ENCODE data around the gene DLK2.

DLK2 gene

DNA sequence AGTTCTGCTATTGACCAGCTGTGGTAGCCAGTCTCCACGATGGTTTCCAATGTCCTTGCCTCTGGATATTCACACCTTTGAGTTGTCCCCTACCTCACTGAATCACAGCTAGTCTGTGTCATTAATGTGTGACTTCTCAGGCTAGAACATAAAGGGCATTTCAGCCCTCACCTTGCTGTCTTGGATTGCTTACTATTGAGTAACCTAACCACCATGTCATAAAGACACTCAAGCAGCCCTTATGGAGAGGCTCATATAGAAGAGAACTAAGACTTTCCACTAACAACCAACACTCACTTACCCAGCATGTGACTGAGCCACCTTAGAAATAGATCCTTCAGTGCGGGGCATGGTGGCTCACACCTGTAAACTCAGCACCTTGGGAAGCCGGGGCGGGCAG, 47.1 kb downstream of the DLK2 start:
- no peak for TF ChIP-seq FOXP2 (optimal IDR thresholded peaks at IDR 0.05; ENCODE audit: borderline replicate concordance, extremely low read depth, extremely low read length, insufficient read depth)
- no peak for TF ChIP-seq SIN3A (IDR thresholded peaks at IDR 0.05; ENCODE audit: borderline replicate concordance, insufficient read depth, low read length)
- no peak for TF ChIP-seq TAF1 (IDR thresholded peaks at IDR 0.05; ENCODE audit: borderline replicate concordance, insufficient read depth, low read length)
- no peak for TF ChIP-seq POLR2AphosphoS5 (IDR thresholded peaks at IDR 0.05; ENCODE audit: low read depth, low read length)
- TF ChIP-seq, protein P1, sequence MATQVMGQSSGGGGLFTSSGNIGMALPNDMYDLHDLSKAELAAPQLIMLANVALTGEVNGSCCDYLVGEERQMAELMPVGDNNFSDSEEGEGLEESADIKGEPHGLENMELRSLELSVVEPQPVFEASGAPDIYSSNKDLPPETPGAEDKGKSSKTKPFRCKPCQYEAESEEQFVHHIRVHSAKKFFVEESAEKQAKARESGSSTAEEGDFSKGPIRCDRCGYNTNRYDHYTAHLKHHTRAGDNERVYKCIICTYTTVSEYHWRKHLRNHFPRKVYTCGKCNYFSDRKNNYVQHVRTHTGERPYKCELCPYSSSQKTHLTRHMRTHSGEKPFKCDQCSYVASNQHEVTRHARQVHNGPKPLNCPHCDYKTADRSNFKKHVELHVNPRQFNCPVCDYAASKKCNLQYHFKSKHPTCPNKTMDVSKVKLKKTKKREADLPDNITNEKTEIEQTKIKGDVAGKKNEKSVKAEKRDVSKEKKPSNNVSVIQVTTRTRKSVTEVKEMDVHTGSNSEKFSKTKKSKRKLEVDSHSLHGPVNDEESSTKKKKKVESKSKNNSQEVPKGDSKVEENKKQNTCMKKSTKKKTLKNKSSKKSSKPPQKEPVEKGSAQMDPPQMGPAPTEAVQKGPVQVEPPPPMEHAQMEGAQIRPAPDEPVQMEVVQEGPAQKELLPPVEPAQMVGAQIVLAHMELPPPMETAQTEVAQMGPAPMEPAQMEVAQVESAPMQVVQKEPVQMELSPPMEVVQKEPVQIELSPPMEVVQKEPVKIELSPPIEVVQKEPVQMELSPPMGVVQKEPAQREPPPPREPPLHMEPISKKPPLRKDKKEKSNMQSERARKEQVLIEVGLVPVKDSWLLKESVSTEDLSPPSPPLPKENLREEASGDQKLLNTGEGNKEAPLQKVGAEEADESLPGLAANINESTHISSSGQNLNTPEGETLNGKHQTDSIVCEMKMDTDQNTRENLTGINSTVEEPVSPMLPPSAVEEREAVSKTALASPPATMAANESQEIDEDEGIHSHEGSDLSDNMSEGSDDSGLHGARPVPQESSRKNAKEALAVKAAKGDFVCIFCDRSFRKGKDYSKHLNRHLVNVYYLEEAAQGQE (IDR thresholded peaks at IDR 0.05; ENCODE audit: insufficient read depth in 1 of 2, low read depth in 2 of 2, low read length in 2 of 2), result no peak

DNA sequence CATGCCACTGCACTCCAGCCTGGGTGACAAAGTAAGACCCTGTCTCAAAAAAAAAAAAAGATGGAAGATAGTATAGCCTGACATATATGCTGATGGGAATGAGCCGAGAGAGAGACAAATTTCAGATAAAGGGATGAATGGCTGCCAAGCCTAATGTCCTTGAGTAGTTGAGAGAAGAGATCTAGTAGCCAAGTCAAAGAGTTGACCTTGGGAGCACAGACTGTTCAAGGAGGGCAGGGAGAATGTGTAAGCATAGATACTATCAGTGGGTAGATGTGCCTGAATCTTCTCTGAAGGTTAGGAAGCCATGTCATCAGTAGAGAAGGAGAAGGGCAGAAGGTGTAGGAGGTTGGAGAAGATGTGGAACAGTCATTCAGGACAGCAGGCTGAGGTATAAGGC, 48.1 kb downstream of the DLK2 start:
- TF ChIP-seq TAF1 (IDR thresholded peaks at IDR 0.05; ENCODE audit: borderline replicate concordance, insufficient read depth, low read length), result no peak
- TF ChIP-seq FOXP2 (optimal IDR thresholded peaks at IDR 0.05; ENCODE audit: borderline replicate concordance, extremely low read depth, extremely low read length, insufficient read depth), result no peak
- TF ChIP-seq, protein P1 (IDR thresholded peaks at IDR 0.05; ENCODE audit: insufficient read depth in 1 of 2, low read depth in 2 of 2, low read length in 2 of 2), result no peak
- no peak for TF ChIP-seq SIN3A (IDR thresholded peaks at IDR 0.05; ENCODE audit: borderline replicate concordance, insufficient read depth, low read length)
- TF ChIP-seq POLR2AphosphoS5 (IDR thresholded peaks at IDR 0.05; ENCODE audit: low read depth, low read length), result no peak

DNA sequence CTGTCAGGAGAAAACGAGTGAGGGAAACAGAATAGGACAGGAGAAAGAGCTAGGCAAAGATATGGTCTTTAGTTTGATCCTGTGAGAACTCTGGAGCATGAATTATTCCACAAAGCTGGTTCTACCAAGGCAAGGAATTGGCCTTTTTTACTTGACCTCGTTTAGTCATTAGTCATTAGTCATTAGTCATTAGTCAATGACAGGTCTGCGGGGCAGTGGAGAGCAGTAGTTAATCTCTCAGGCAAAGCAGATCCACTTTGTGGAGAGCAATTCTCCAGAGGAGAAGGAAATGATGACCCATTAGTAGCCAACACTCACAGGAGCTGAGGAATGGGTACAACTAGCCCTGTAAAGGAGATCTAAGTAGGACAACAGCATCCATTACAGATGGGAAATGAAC, 50.0 kb downstream of the DLK2 start:
- no peak for TF ChIP-seq POLR2AphosphoS5 (IDR thresholded peaks at IDR 0.05; ENCODE audit: low read depth, low read length)
- no peak for TF ChIP-seq TAF1 (IDR thresholded peaks at IDR 0.05; ENCODE audit: borderline replicate concordance, insufficient read depth, low read length)
- no peak for TF ChIP-seq FOXP2 (optimal IDR thresholded peaks at IDR 0.05; ENCODE audit: borderline replicate concordance, extremely low read depth, extremely low read length, insufficient read depth)
- TF ChIP-seq, protein P1 (IDR thresholded peaks at IDR 0.05; ENCODE audit: insufficient read depth in 1 of 2, low read depth in 2 of 2, low read length in 2 of 2), result no peak
- TF ChIP-seq SIN3A (IDR thresholded peaks at IDR 0.05; ENCODE audit: borderline replicate concordance, insufficient read depth, low read length), result no peak

DNA sequence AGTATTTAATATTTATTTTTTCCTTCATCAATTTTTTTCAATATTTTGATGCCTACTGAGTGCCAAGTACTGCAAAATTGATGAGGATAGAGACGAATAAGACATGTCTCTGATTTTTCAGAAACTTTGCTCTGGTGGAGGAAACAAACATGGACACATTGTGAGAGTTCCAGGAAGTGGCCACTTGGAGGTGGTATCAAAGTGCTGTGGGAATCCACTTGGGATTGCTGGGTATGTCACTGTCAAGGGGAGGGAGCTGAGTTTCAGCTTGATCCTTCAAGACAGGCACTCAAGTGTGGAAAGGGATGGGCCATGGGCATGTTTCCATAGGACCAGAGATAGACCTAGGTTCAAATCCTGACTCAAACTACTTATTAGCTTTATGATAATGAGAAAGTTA, 52.5 kb downstream of the DLK2 start:
- TF ChIP-seq FOXP2 (optimal IDR thresholded peaks at IDR 0.05; ENCODE audit: borderline replicate concordance, extremely low read depth, extremely low read length, insufficient read depth), result no peak
- no peak for TF ChIP-seq TAF1 (IDR thresholded peaks at IDR 0.05; ENCODE audit: borderline replicate concordance, insufficient read depth, low read length)
- TF ChIP-seq SIN3A (IDR thresholded peaks at IDR 0.05; ENCODE audit: borderline replicate concordance, insufficient read depth, low read length), result no peak
- TF ChIP-seq, protein P1 (IDR thresholded peaks at IDR 0.05; ENCODE audit: insufficient read depth in 1 of 2, low read depth in 2 of 2, low read length in 2 of 2), result no peak
- TF ChIP-seq POLR2AphosphoS5 (IDR thresholded peaks at IDR 0.05; ENCODE audit: low read depth, low read length), result no peak

DNA sequence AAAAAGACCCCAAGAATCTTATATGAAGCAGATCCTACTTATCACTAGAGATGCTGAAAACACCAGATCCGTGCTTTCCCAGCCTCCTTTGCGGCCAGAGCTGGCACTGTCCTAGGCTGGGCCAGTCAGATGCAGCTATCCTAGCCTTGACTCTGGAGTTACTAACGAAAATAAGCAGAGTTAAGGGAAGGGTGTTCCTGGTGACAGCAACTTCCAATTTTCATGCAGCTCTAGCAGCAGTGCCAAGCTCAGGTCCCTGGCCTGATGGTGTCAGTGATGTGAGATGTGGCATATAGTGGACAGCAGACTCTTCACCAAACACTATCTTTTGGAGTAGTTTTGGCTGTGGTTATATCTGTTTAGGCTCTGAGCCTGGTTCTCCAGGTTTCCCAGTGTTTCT, 53.6 kb downstream of the DLK2 start:
- TF ChIP-seq FOXP2 (optimal IDR thresholded peaks at IDR 0.05; ENCODE audit: borderline replicate concordance, extremely low read depth, extremely low read length, insufficient read depth), result no peak
- TF ChIP-seq, protein P1 (IDR thresholded peaks at IDR 0.05; ENCODE audit: insufficient read depth in 1 of 2, low read depth in 2 of 2, low read length in 2 of 2), result no peak
- no peak for TF ChIP-seq SIN3A (IDR thresholded peaks at IDR 0.05; ENCODE audit: borderline replicate concordance, insufficient read depth, low read length)
- no peak for TF ChIP-seq TAF1 (IDR thresholded peaks at IDR 0.05; ENCODE audit: borderline replicate concordance, insufficient read depth, low read length)
- no peak for TF ChIP-seq POLR2AphosphoS5 (IDR thresholded peaks at IDR 0.05; ENCODE audit: low read depth, low read length)

All from PFSK-1 (cell line).